LoVo (cell line): Measurements from ENCODE around the gene RAB31.

ENCODE experiments used
- DNase-seq: peaks from one replicate; pipeline ENCODE4 v3.0.0-alpha.2; 2016; ENCODE audit warnings: low spot score

The RAB31 gene

GRCh38 chr18:9712611-9713010, 4.5 kb downstream of the RAB31 start:
- DNase-seq = no peak

- DNase-seq = no peak
These were observed 6.4 kb downstream of the RAB31 start for GRCh38 chr18:9714266-9715087.

- DNase-seq = no peak
These were observed 6.9 kb downstream of the RAB31 start for GRCh38 chr18:9715088-9715343.

GRCh38 chr18:9715978-9716774, 8.1 kb downstream of the RAB31 start:
- no peak for DNase-seq

GRCh38 chr18:9716780-9717563, 8.9 kb downstream of the RAB31 start:
- DNase-seq = no peak

- peak; percentile 38 for DNase-seq
These were observed 11.4 kb downstream of the RAB31 start for GRCh38 chr18:9719421-9719981.

- DNase-seq = no peak
These were observed 12.2 kb downstream of the RAB31 start for GRCh38 chr18:9720327-9720726.

GRCh38 chr18:9721893-9722550, 13.9 kb downstream of the RAB31 start:
- DNase-seq = no peak

GRCh38 chr18:9722691-9723090, 14.6 kb downstream of the RAB31 start:
- peak; percentile 48 for DNase-seq

- DNase-seq = no peak
These were observed 16.9 kb downstream of the RAB31 start for GRCh38 chr18:9724797-9725585.

- DNase-seq = no peak
These were observed 18.1 kb downstream of the RAB31 start for GRCh38 chr18:9726175-9726574.

- DNase-seq = no peak
These were observed 18.8 kb downstream of the RAB31 start for GRCh38 chr18:9726936-9727335.

- no peak for DNase-seq
These were observed 22.7 kb downstream of the RAB31 start for GRCh38 chr18:9730786-9731185.

GRCh38 chr18:9731380-9731779, 23.3 kb downstream of the RAB31 start:
- peak; percentile 18 for DNase-seq

- no peak for DNase-seq
These were observed 23.9 kb downstream of the RAB31 start for GRCh38 chr18:9732031-9732430.

- DNase-seq = peak; percentile 22
These were observed 26.1 kb downstream of the RAB31 start for GRCh38 chr18:9734189-9734588.

GRCh38 chr18:9735238-9735637, 27.1 kb downstream of the RAB31 start:
- DNase-seq = no peak

- no peak for DNase-seq
These were observed 27.8 kb downstream of the RAB31 start for GRCh38 chr18:9735879-9736278.

GRCh38 chr18:9736286-9736835, 28.3 kb downstream of the RAB31 start:
- DNase-seq = no peak

- DNase-seq = peak; percentile 81
These were observed 28.9 kb downstream of the RAB31 start for GRCh38 chr18:9737006-9737405.
